Measurements from ENCODE around the gene RALGPS1. TPM values are rescaled to one million over a fixed set of nuclear protein-coding genes. Genes with fewer than 3 reads are reported as not detected.

Gene RALGPS1
- total and polyA plus RNA-seq, 10 donors = 2.5 to 27.3 (median 14.1) TPM

- H3K27ac ChIP-seq = peak overlapping the region in 1 of 8 donors; percentile 76
- no peak overlapping the region for H3K4me3 ChIP-seq
- no peaks in the 10 kb centered on the region for H3K9me3 ChIP-seq
- TF ChIP-seq, protein P1, sequence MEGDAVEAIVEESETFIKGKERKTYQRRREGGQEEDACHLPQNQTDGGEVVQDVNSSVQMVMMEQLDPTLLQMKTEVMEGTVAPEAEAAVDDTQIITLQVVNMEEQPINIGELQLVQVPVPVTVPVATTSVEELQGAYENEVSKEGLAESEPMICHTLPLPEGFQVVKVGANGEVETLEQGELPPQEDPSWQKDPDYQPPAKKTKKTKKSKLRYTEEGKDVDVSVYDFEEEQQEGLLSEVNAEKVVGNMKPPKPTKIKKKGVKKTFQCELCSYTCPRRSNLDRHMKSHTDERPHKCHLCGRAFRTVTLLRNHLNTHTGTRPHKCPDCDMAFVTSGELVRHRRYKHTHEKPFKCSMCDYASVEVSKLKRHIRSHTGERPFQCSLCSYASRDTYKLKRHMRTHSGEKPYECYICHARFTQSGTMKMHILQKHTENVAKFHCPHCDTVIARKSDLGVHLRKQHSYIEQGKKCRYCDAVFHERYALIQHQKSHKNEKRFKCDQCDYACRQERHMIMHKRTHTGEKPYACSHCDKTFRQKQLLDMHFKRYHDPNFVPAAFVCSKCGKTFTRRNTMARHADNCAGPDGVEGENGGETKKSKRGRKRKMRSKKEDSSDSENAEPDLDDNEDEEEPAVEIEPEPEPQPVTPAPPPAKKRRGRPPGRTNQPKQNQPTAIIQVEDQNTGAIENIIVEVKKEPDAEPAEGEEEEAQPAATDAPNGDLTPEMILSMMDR (IDR thresholded peaks at IDR 0.05 in 8 of 11, conservative IDR thresholded peaks at IDR 0.05 in 3 of 11) = no peak
- TF ChIP-seq POLR2AphosphoS5 (IDR thresholded peaks at IDR 0.05) (no peak), POLR2A (IDR thresholded peaks at IDR 0.05) (no peak)
- peaks cover 0 to 45% (median 4%) of the 10 kb centered on the region in 6 donors for H3K36me3 ChIP-seq
- no peak for DNase-seq
- no peaks in the 10 kb centered on the region for H3K27me3 ChIP-seq (replicated peaks in 1 of 7)
- intact Hi-C loops (cut with DNase I; ENCODE audit: low total_unique reads) = no loop called here
- peaks cover 0 to 33% (median 15%) of the 10 kb centered on the region in 6 donors for H3K4me1 ChIP-seq
Measured at GRCh38 chr9:127102176-127102575, 187.6 kb downstream of the RALGPS1 start.

DNA sequence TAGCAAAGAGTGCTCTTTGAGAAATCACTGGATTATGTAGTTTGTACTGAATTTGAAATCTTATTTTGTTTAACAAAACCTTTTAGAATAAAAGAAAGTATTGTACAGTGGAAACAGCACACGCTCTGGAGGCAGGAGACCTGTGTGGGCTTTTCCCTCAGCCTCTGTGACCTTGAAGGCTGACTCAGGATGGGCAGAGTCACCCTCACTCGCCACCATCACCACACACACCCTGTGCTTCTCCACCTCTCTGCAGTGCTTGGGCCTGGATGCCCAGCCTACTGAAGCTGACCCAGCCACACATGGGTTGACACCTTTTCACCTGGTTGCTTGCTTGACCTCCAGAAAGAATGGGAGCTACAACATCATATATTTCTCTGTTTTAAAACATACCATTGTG, 188.2 kb downstream of the RALGPS1 start:
- Histone ChIP-seq H3K4me3 (no peak overlapping the region), H3K4me1 (peaks cover 0 to 33% (median 15%) of the 10 kb centered on the region in 6 donors), H3K27me3 (replicated peaks in 1 of 7) (no peaks in the 10 kb centered on the region), H3K36me3 (peaks cover 0 to 51% (median 7%) of the 10 kb centered on the region in 6 donors), H3K27ac (peak overlapping the region in 4 of 8 donors; percentile 66 to 77 (median 72)), H3K9me3 (no peaks in the 10 kb centered on the region)
- TF ChIP-seq, protein P1 (IDR thresholded peaks at IDR 0.05 in 8 of 11, conservative IDR thresholded peaks at IDR 0.05 in 3 of 11) = no peak
- no peak for TF ChIP-seq POLR2A (IDR thresholded peaks at IDR 0.05)
- TF ChIP-seq POLR2AphosphoS5 (IDR thresholded peaks at IDR 0.05) = no peak
- WGBS, 5 donors = 77 to 97% (median 89%) methylated on average over 2 of the region's 2 CpGs
- DNase-seq = no peak
- intact Hi-C loops (cut with DNase I; ENCODE audit: low total_unique reads) = no loop called here

GRCh38 chr9:127104581-127105311, 190.2 kb downstream of the RALGPS1 start:
- Histone ChIP-seq H3K4me1 (peaks cover 0 to 41% (median 15%) of the 10 kb centered on the region in 6 donors), H3K36me3 (peaks cover 0 to 64% (median 9%) of the 10 kb centered on the region in 6 donors), H3K27ac (peak overlapping the region in 7 of 8 donors; percentile 31 to 77 (median 66)), H3K27me3 (replicated peaks in 1 of 7) (no peaks in the 10 kb centered on the region), H3K9me3 (no peaks in the 10 kb centered on the region), H3K4me3 (no peak overlapping the region)
- 89 to 94% (median 90%) methylated on average over 7 of the region's 7 CpGs for WGBS, 5 donors
- no peak for DNase-seq
- TF ChIP-seq, protein P1 (IDR thresholded peaks at IDR 0.05 in 8 of 11, conservative IDR thresholded peaks at IDR 0.05 in 3 of 11) = no peak
- no peak for TF ChIP-seq POLR2AphosphoS5 (IDR thresholded peaks at IDR 0.05)
- no peak for TF ChIP-seq POLR2A (IDR thresholded peaks at IDR 0.05)
- intact Hi-C loops (cut with DNase I; ENCODE audit: low total_unique reads) = no loop called here

DNA sequence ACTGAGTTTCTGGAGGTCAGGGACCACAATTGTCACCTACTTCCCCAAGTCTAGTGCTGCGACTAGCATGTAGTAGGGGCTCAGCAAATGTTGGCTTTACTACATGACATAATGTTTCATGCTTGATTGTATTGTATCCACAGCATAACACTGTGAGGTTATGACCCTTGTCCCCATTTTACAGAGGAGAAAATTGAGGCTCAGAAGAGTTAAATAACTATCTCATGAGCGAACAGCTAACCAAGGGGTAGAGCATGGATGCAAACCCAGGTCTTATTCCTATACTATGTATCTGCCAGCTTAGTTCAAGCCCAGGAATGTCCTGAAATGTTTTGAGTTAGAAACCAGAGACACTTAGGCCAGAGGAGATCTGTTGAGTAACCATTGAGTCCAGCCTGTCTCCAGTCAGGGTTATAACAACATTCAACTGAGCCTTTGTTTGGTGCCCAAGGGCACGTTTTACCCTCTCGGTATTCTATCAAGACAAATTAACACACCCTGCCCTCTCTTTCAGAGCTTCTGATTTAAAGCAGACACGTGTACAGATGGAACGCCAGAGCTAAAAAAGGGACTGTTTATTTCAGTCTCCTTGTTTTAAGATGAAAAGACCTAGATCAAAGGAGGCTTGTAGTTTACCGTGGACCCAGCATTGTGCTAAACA, 191.4 kb downstream of the RALGPS1 start:
- intact Hi-C loops (cut with DNase I; ENCODE audit: low total_unique reads) = no loop called here
- H3K9me3 ChIP-seq = no peaks in the 10 kb centered on the region
- peak overlapping the region in 2 of 8 donors; percentile 21 to 76 for H3K27ac ChIP-seq
- 78 to 90% (median 86%) methylated on average over 7 of the region's 7 CpGs for WGBS, 5 donors
- no peak overlapping the region for H3K4me3 ChIP-seq
- peaks cover 0 to 45% (median 15%) of the 10 kb centered on the region in 6 donors for H3K4me1 ChIP-seq
- DNase-seq = no peak
- peaks cover 0 to 55% (median 9%) of the 10 kb centered on the region in 6 donors for H3K36me3 ChIP-seq
- TF ChIP-seq POLR2AphosphoS5 (IDR thresholded peaks at IDR 0.05) (no peak), POLR2A (IDR thresholded peaks at IDR 0.05) (no peak)
- TF ChIP-seq, protein P1 (IDR thresholded peaks at IDR 0.05 in 8 of 11, conservative IDR thresholded peaks at IDR 0.05 in 3 of 11) = no peak
- H3K27me3 ChIP-seq (replicated peaks in 1 of 7) = no peaks in the 10 kb centered on the region
